PFSK-1 (cell line): ENCODE measurements around the gene BTRC.

Experiments used
- POLR2AphosphoS5 ChIP-seq: IDR thresholded peaks from 2 replicates; pipeline ENCODE4 v1.6.1; 2012; ENCODE audit warnings: low read depth, mild to moderate bottlenecking, control low read depth, low read length, moderate library complexity
- REST ChIP-seq, 2 experiments: IDR thresholded peaks; 2 replicates each; pipeline versions ENCODE4 v1.6.1 to v1.8.0; 2011 to 2012; ENCODE audit warnings: low read depth in 2 of 2, low read length in 2 of 2, control low read depth in 1 of 2, inconsistent platforms in 1 of 2, mild to moderate bottlenecking in 1 of 2, moderate library complexity in 1 of 2; ENCODE audit not compliant: insufficient read depth in 1 of 2
- SIN3A ChIP-seq: IDR thresholded peaks from 2 replicates; pipeline ENCODE4 v1.6.1; 2012; ENCODE audit warnings: mild to moderate bottlenecking, low read length, moderate library complexity, borderline replicate concordance; ENCODE audit not compliant: insufficient read depth
- TAF1 ChIP-seq: IDR thresholded peaks from 2 replicates; pipeline ENCODE4 v1.6.1; 2012; ENCODE audit warnings: low read length, control low read depth, borderline replicate concordance; ENCODE audit not compliant: insufficient read depth

- TF ChIP-seq POLR2AphosphoS5 = no peak
- TF ChIP-seq REST (IDR thresholded peaks at IDR 0.05; ENCODE audit: insufficient read depth in 1 of 2, low read depth in 2 of 2, low read length in 2 of 2) = no peak
- TF ChIP-seq SIN3A = no peak
- no peak for TF ChIP-seq TAF1
These were observed 46.6 kb downstream of the BTRC start for GRCh38 chr10:101400585-101400984.
